H9 (cell line): ENCODE results near the gene ACAA2. TPM values are rescaled to one million over a fixed set of nuclear protein-coding genes. Genes with fewer than 3 reads are reported as not detected.

Experiments used
- DNase-seq: peaks from one replicate; pipeline ENCODE4 v3.0.0-alpha.2; 2017
- H2AFZ ChIP-seq: one replicate; pipeline ENCODE4 v1.6.1; 2013; ENCODE audit warnings: mild to moderate bottlenecking, low read length, control low read depth, moderate library complexity
- H2AK5ac ChIP-seq: 2 replicates; pipeline ENCODE4 v1.6.1; 2013; ENCODE audit warnings: low read length, control low read depth, mixed read lengths; ENCODE audit not compliant: insufficient read length
- H2BK120ac ChIP-seq: one replicate; pipeline ENCODE4 v1.6.1; 2013; ENCODE audit warnings: low read depth, mild to moderate bottlenecking, low read length, control low read depth, inconsistent platforms; ENCODE audit not compliant: poor library complexity, severe bottlenecking
- H2BK12ac ChIP-seq: 2 replicates; pipeline ENCODE4 v1.6.1; 2013; ENCODE audit warnings: low read length, control low read depth, mixed read lengths, low read depth; ENCODE audit not compliant: insufficient read length
- H2BK15ac ChIP-seq: 2 replicates; pipeline ENCODE4 v1.6.1; 2013; ENCODE audit warnings: low read depth, low read length, control low read depth
- H2BK20ac ChIP-seq: one replicate; pipeline ENCODE4 v1.6.1; 2013; ENCODE audit warnings: low read depth, mild to moderate bottlenecking, low read length, control low read depth, inconsistent platforms; ENCODE audit not compliant: poor library complexity, severe bottlenecking
- H2BK5ac ChIP-seq: 2 replicates; pipeline ENCODE4 v1.6.1; 2013; ENCODE audit warnings: low read length, control low read depth, mixed read lengths; ENCODE audit not compliant: insufficient read length
- H3K14ac ChIP-seq: 2 replicates; pipeline ENCODE4 v1.6.1; 2013; ENCODE audit warnings: low read length, control low read depth; ENCODE audit not compliant: insufficient read depth
- H3K18ac ChIP-seq: 2 replicates; pipeline ENCODE4 v1.6.1; 2013; ENCODE audit warnings: low read depth, mild to moderate bottlenecking, mixed read lengths, low read length, control low read depth; ENCODE audit not compliant: insufficient read length
- H3K23ac ChIP-seq: 2 replicates; pipeline ENCODE4 v1.6.1; 2013; ENCODE audit warnings: low read length, control low read depth, mixed read lengths, low read depth; ENCODE audit not compliant: insufficient read length
- H3K23me2 ChIP-seq: 2 replicates; pipeline ENCODE4 v1.6.1; 2013; ENCODE audit warnings: low read depth, mild to moderate bottlenecking, mixed read lengths, low read length, control low read depth; ENCODE audit not compliant: insufficient read length, poor library complexity, severe bottlenecking
- H3K27ac ChIP-seq: 2 replicates; pipeline ENCODE4 v1.5.1; 2013; ENCODE audit warnings: low read length, control low read depth, mixed read lengths, low read depth; ENCODE audit not compliant: insufficient read length
- H3K27me3 ChIP-seq: 2 replicates; pipeline ENCODE4 v1.6.1; 2013; ENCODE audit warnings: low read length, control low read depth, inconsistent platforms; ENCODE audit not compliant: insufficient read depth
- H3K4ac ChIP-seq: 2 replicates; pipeline ENCODE4 v1.6.1; 2013; ENCODE audit warnings: low read depth, mild to moderate bottlenecking, control low read depth, inconsistent platforms, low read length, moderate library complexity
- H3K4me1 ChIP-seq: 2 replicates; pipeline ENCODE4 v1.6.1; 2013; ENCODE audit warnings: low read length, control low read depth, inconsistent platforms; ENCODE audit not compliant: insufficient read depth
- H3K4me2 ChIP-seq: 2 replicates; pipeline ENCODE4 v1.6.1; 2013; ENCODE audit warnings: low read length, control low read depth, mixed read lengths; ENCODE audit not compliant: insufficient read length, insufficient read depth
- H3K56ac ChIP-seq: 2 replicates; pipeline ENCODE4 v1.6.1; 2013; ENCODE audit warnings: low read depth, mild to moderate bottlenecking, mixed read lengths, low read length, control low read depth; ENCODE audit not compliant: insufficient read length
- H3K79me1 ChIP-seq: 2 replicates; pipeline ENCODE4 v1.6.1; 2013; ENCODE audit warnings: low read depth, mild to moderate bottlenecking, moderate library complexity, low read length, control low read depth, inconsistent platforms; ENCODE audit not compliant: insufficient read depth, poor library complexity, severe bottlenecking
- H3K79me2 ChIP-seq: 2 replicates; pipeline ENCODE4 v1.6.1; 2013; ENCODE audit warnings: low read length, control low read depth, inconsistent platforms; ENCODE audit not compliant: insufficient read depth
- H3K9ac ChIP-seq: 2 replicates; pipeline ENCODE4 v1.6.1; 2013; ENCODE audit warnings: low read length, control low read depth, mixed read lengths; ENCODE audit not compliant: insufficient read length; ENCODE audit errors: extremely low read depth
- H3K9me3 ChIP-seq: one replicate; pipeline ENCODE4 v1.6.1; 2013; ENCODE audit warnings: low read depth, low read length, inconsistent platforms; ENCODE audit not compliant: control insufficient read depth
- H3T11ph ChIP-seq: one replicate; pipeline ENCODE4 v1.6.1; 2013; ENCODE audit warnings: mild to moderate bottlenecking, low read length, control low read depth, inconsistent platforms
- H4K20me1 ChIP-seq: one replicate; pipeline ENCODE4 v1.6.1; 2013; ENCODE audit not compliant: control insufficient read depth, insufficient read length, insufficient read depth
- H4K5ac ChIP-seq: 2 replicates; pipeline ENCODE4 v1.6.1; 2013; ENCODE audit warnings: low read depth, mild to moderate bottlenecking, mixed read lengths, low read length, control low read depth; ENCODE audit not compliant: insufficient read length
- H4K8ac ChIP-seq: replicated peaks from 2 replicates; pipeline ENCODE4 v1.6.1; 2013; ENCODE audit warnings: low read length, control low read depth, mixed read lengths, low read depth; ENCODE audit not compliant: insufficient read length
- H4K91ac ChIP-seq: 2 replicates; pipeline ENCODE4 v1.6.1; 2013; ENCODE audit warnings: low read depth, mild to moderate bottlenecking, moderate library complexity, mixed read lengths, low read length, control low read depth; ENCODE audit not compliant: insufficient read length
- H3K27ac Mint-ChIP-seq, 3 experiments: 2 replicates in 2 of 3; 3 replicates in 1 of 3; pipeline ENCODE4 v1.8.0; 2020 to 2021; ENCODE audit warnings: mixed read lengths in 3 of 3, mild to moderate bottlenecking in 1 of 3, moderate library complexity in 1 of 3
- H3K27me3 Mint-ChIP-seq: 2 replicates; pipeline ENCODE4 v1.8.0; 2021; ENCODE audit warnings: low read depth, mild to moderate bottlenecking, moderate library complexity, mixed read lengths
- H3K36me3 Mint-ChIP-seq, 3 experiments: 2 replicates in 2 of 3; 3 replicates in 1 of 3; pipeline ENCODE4 v1.8.0; 2020 to 2021; ENCODE audit warnings: low read depth in 3 of 3, mixed read lengths in 3 of 3; ENCODE audit not compliant: insufficient read depth in 1 of 3
- H3K4me1 Mint-ChIP-seq, 2 experiments: 2 replicates each; pipeline ENCODE4 v1.8.0; 2020; ENCODE audit warnings: mixed read lengths in 2 of 2
- H3K4me3 Mint-ChIP-seq, 2 experiments: 2 replicates in 1 of 2; 3 replicates in 1 of 2; pipeline ENCODE4 v1.8.0; 2020 to 2021; ENCODE audit warnings: mild to moderate bottlenecking in 2 of 2, mixed read lengths in 2 of 2, moderate library complexity in 1 of 2
- H3K9me3 Mint-ChIP-seq, 2 experiments: 2 replicates in 1 of 2; 3 replicates in 1 of 2; pipeline ENCODE4 v1.8.0; 2020; ENCODE audit warnings: mild to moderate bottlenecking in 2 of 2, mixed read lengths in 2 of 2, moderate library complexity in 1 of 2
- WGBS: extraction: QIAGEN DNeasy Blood & Tissue Kit; methylation state at CpG from one replicate; pipeline ENCODE4 v1.1.7; 2013; ENCODE audit warnings: missing lambda C conversion rate, low lambda C conversion rate, mixed read lengths; ENCODE audit not compliant: insufficient read length; ENCODE audit errors: extremely low coverage; 5-methylcytosine and 5-hydroxymethylcytosine counted together
- total RNA-seq: library from RNA; stranded (reverse); gene quantifications from 2 replicates; pipeline ENCODE4 v1.2.1, GENCODE V29; 2021
- TF ChIP-seq, protein P1 (sequence below): fragments of 200-600 bp; sonication (generic); conservative IDR thresholded peaks from 3 replicates; pipeline ENCODE4 v1.8.0; 2021; ENCODE audit warnings: antibody characterized with exemption, mild to moderate bottlenecking

Gene ACAA2
- total RNA-seq, 1 experiment from 2014 or later: 115 TPM

DNA sequence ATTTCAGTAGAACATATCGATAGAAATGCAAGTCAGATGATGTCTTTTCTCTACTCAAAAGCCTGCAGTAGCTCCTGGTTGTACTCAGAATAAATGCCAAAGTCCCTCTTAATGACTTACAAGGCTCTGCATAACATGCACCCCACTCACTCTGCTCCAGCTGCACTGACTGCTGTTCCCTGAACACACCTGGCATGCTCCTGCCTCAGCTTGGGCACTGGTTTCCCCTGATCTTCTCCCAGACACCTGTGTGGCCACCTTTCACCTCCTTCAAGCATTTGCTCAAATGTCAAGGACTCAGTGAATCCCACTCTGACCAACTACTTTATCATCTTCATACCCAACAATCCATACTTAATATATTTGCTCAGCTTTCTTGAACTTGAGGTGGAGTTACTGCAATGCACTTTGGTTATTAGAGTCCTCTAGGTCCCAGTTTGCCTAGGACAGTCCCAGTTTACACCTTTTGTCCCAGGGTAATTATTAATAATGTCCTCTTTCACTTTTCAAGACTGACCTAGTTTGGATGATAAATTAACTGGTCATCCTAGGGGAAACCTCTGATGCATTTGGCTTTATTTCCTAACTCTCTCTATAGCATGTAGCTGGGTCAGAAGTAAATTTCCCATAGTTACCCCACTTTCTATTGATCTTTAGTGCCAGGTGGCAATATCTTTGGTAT, 44.1 kb downstream of the ACAA2 start:
- Histone ChIP-seq H3K27ac (no peak overlapping the region), H2BK5ac (no peak overlapping the region), H2AFZ (no peak overlapping the region), H3K9ac (no peak overlapping the region), H2BK15ac (no peak overlapping the region), H2BK20ac (no peak overlapping the region), H3K18ac (no peak overlapping the region), H2BK120ac (no peak overlapping the region), H2AK5ac (no peak overlapping the region), H3K79me2 (no peaks in the 10 kb centered on the region), H4K20me1 (no peaks in the 10 kb centered on the region), H3K14ac (no peak overlapping the region), H3T11ph (no peak overlapping the region), H3K4me1 (peaks cover 2% of the 10 kb centered on the region; the same call in 1 of the 2 replicates), H3K4ac (no peak overlapping the region), H4K91ac (no peak overlapping the region), H3K4me2 (no peak overlapping the region), H4K5ac (no peak overlapping the region), H3K23me2 (no peaks in the 10 kb centered on the region), H4K8ac (no peak overlapping the region), H3K56ac (no peak overlapping the region), H2BK12ac (no peak overlapping the region), H3K79me1 (no peaks in the 10 kb centered on the region), H3K27me3 (no peaks in the 10 kb centered on the region), H3K9me3 (no peaks in the 10 kb centered on the region), H3K23ac (no peak overlapping the region)
- WGBS: no CpG with 5 or more reads among the region's 1 CpG
- no peak overlapping the region for H3K4me3 Mint-ChIP-seq
- no peaks in the 10 kb centered on the region; the same call in 1 of the 2 replicates for H3K27me3 Mint-ChIP-seq
- peaks cover 3 to 7% of the 10 kb centered on the region in 2 experiments; a peak in 2 of 4 replicates for H3K4me1 Mint-ChIP-seq
- TF ChIP-seq, protein P1, sequence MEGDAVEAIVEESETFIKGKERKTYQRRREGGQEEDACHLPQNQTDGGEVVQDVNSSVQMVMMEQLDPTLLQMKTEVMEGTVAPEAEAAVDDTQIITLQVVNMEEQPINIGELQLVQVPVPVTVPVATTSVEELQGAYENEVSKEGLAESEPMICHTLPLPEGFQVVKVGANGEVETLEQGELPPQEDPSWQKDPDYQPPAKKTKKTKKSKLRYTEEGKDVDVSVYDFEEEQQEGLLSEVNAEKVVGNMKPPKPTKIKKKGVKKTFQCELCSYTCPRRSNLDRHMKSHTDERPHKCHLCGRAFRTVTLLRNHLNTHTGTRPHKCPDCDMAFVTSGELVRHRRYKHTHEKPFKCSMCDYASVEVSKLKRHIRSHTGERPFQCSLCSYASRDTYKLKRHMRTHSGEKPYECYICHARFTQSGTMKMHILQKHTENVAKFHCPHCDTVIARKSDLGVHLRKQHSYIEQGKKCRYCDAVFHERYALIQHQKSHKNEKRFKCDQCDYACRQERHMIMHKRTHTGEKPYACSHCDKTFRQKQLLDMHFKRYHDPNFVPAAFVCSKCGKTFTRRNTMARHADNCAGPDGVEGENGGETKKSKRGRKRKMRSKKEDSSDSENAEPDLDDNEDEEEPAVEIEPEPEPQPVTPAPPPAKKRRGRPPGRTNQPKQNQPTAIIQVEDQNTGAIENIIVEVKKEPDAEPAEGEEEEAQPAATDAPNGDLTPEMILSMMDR: no peak
- no peaks in the 10 kb centered on the region; a peak in 1 of 5 replicates for H3K9me3 Mint-ChIP-seq
- H3K27ac Mint-ChIP-seq: no peak overlapping the region
- 0 out of 7 replicates have a peak, but pooled peaks cover 0 to 2% (median 0%) of the 10 kb centered on the region in 3 experiments for H3K36me3 Mint-ChIP-seq
- DNase-seq: no peak
